Amygdala (tissue), 56 donors: ENCODE measurements around the gene RSPH9.

Source experiments
- DNase-seq, 56 donors: peaks; one replicate each; lab custom pipeline; 2025; lab: John Stamatoyannopoulos, UW

Gene RSPH9

GRCh38 chr6:43707767-43708166 lies 62.9 kb downstream of the RSPH9 start:
- DNase-seq, result no peak

DNA sequence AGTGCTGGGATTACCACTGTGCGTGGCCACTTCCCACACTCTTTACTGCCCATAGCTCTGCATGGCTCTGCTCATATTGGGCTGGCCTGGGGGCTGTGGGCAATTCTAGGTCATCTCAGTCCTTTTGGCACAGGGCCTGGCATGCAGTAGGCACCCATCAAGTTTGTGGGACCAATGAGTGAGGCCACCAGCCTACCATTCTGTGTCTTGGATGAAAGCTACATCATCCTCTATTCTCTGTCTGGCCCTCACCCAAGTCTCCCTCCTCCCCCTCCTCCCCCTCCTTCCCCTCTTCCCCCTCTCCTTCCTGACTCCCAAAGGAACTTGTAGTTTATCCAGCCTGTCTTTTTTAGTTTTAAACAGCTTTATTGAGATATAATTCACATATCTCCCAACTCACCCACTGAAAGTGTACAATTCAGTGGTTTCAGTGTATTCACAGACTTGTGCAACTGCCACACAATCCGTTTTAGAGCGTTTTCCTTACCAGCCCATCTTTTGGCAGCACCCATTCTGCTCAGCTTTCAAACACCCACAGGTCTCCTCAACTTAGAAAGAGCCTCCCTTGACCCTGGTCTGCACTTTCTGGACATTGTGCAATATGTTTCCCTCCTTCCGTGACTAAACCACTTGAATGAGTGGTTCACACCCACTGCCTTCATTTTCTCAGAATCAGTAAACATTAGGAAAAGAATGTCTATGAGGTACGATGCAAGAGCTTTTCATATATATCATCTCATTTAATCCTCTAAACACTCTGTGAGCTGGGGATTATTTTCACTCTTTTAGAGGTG lies 64.2 kb downstream of the RSPH9 start:
- DNase-seq, result no peak

- no peak for DNase-seq
These were observed 64.9 kb downstream of the RSPH9 start for GRCh38 chr6:43709654-43710303.

DNA sequence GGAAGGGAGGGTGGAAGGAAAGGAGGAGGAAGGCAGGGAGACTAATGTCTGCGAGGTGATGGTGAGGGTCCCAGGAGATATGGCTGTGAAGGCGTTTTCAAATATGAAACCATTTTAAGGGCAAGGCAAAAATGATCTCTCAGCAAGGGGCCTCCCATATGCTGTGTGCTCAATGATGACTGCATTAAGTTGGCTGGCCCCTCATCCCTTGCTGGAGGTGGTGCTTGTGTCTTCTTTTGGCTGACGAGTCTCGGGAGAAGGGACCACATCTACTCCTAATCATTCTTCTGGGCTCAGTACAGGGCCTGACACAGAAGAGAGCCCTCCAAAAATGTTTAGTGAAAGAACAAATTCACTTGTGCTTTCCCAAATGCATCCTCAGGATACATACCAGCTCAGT lies 65.7 kb downstream of the RSPH9 start:
- DNase-seq, result no peak

GRCh38 chr6:43712579-43712978 lies 67.7 kb downstream of the RSPH9 start:
- DNase-seq, result no peak

DNA sequence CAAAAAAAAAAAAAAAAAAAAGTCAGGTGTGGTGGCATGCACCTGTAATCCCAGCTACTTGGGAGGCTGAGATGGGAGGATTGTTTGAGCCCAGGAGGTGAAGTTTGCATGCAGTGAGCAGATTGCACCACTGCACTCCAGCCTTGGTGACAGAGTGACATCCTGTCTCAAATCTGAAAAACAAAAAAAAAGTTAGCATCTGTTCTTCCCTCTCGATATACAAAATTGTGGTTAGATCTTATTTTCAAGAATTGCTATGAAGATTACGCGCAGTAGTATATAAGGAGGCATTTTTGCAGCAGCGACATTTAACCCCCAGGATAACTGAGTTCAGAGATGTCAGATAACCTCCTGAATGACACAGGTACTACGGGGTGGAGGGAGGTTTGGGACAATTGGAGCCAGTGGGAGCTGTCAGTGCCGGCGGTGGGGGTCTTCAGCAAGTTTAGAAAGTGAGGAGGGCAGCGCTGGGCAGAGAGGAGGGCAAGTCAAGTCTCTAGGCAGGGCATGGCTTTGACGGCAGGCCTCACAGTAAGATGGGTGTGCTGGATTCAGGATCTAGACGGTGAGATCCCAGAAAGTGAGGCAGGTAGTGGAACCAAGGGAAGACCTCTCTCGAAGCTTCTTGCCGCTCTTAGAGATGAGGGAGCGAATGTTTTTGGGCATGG lies 68.9 kb downstream of the RSPH9 start:
- DNase-seq, result no peak

GRCh38 chr6:43714311-43715055 lies 69.6 kb downstream of the RSPH9 start:
- no peak for DNase-seq

- no peak for DNase-seq
These were observed 70.4 kb downstream of the RSPH9 start for GRCh38 chr6:43715056-43715788.

GRCh38 chr6:43716099-43716498 lies 71.3 kb downstream of the RSPH9 start:
- DNase-seq, result peak in 20 of 56 donors; percentile 1 to 58 (median 24)

DNA sequence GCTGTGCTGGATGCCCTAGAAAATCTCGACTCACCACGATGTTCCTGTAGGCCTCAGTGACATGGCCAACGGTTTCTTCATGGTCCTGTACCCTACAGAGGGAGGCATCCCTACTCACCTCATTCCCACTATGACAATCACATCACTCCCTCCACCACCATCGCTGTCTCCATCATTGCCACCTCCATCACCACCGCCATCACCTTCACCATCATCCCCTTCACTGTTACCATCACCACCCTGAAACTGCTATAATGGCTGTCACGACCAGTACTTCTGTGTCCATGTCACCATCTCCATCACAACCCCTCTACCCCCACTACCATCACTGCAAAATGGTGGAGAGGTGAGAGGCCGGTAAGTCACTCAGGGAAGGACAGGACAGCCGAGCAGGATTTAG lies 72.6 kb downstream of the RSPH9 start:
- DNase-seq, result no peak

DNA sequence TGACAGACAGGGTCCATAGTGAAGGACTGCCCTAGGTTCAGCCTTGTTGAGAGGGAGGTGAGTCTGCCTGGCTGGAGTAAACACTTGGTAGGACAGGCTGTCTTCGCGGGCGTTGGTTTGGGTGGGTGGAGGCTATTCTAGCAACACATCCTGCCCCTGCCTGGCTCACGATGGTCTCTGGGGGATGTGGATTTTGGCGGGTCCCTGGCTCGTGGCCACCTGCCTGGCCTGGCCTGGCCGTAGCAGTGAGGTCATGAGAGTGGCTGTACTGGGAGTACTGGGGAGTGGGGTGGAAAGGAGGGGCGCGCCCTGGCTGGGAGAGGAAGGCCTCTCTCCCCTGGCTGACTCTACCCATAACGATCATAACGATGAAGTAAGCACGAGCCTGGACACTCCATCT lies 73.0 kb downstream of the RSPH9 start:
- DNase-seq, result no peak

DNA sequence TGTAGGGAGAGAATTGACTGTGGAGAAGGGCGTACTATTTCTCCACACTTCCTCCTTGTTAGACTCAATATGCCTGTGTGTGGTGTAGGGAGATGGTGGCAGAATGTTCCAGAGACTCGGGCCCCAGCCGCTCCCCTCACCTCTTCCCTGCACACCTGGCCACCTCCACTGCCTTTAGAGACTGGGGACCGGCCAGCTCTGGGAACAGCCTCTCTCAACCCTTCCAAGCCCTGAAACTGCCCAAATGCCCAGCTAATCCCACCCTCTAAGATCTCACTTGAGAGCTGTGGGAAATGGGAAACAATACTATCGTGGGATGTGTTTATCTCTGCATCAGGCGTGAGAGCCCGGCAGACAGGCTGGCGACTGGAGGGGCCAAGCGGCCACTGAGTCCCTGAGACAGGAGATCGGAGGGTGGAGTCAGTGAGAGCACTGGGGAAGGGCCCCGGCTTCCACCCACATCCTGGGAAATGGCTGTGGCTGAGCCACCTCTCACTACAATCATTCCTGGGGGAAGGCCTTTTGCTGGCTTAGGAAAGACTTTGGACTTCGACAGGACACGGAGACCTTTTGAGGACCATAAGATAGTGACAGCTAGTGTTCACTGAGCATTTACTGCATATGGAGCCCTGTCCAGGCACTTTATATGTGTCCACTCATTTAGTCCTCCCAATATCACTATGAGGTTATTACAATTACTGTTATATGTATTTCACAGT lies 73.7 kb downstream of the RSPH9 start:
- no peak for DNase-seq

- DNase-seq, result no peak
These were observed 74.7 kb downstream of the RSPH9 start for GRCh38 chr6:43719511-43719910.

GRCh38 chr6:43720999-43721398 lies 76.2 kb downstream of the RSPH9 start:
- no peak for DNase-seq
